ENCODE data around the gene ARHGEF33. TPM values are rescaled to one million over a fixed set of nuclear protein-coding genes. Genes with fewer than 3 reads are reported as not detected.
A peak's percentile ranks its signal among the peaks of the same experiment; 100 is the strongest.

Gene ARHGEF33
- total RNA-seq, 2 experiments from 2014 or later, result 0.10 to 0.47 TPM

GRCh38 chr2:39007875-39008504 lies 118.3 kb downstream of the ARHGEF33 start:
- H3K27me3 Mint-ChIP-seq, result no peaks in the 10 kb centered on the region
- H3K27ac Mint-ChIP-seq, result peak overlapping the region; percentile 60
- DNase-seq, result no peak
- H3K4me3 Mint-ChIP-seq, result no peak overlapping the region
- peaks cover 14% of the 10 kb centered on the region for H3K4me1 Mint-ChIP-seq
- no peaks in the 10 kb centered on the region for H3K9me3 Mint-ChIP-seq
- H3K36me3 Mint-ChIP-seq, result peaks cover 35% of the 10 kb centered on the region

- H3K4me1 Mint-ChIP-seq, result peaks cover 14% of the 10 kb centered on the region
- no peaks in the 10 kb centered on the region for H3K9me3 Mint-ChIP-seq
- no peaks in the 10 kb centered on the region for H3K27me3 Mint-ChIP-seq
- H3K4me3 Mint-ChIP-seq, result no peak overlapping the region
- peak overlapping the region; percentile 60 for H3K27ac Mint-ChIP-seq
- peak; percentile 6 for DNase-seq
- peaks cover 40% of the 10 kb centered on the region for H3K36me3 Mint-ChIP-seq
Measured at GRCh38 chr2:39008665-39009064, 119.0 kb downstream of the ARHGEF33 start.

GRCh38 chr2:39013871-39014270 lies 124.2 kb downstream of the ARHGEF33 start:
- no peak overlapping the region for H3K27ac Mint-ChIP-seq
- H3K4me1 Mint-ChIP-seq, result peaks cover 3% of the 10 kb centered on the region
- no peak for DNase-seq
- H3K27me3 Mint-ChIP-seq, result no peaks in the 10 kb centered on the region
- peaks cover 28% of the 10 kb centered on the region for H3K36me3 Mint-ChIP-seq
- H3K9me3 Mint-ChIP-seq, result no peaks in the 10 kb centered on the region
- no peak overlapping the region for H3K4me3 Mint-ChIP-seq

GRCh38 chr2:39015424-39015823 lies 125.7 kb downstream of the ARHGEF33 start:
- Mint-ChIP-seq H3K4me3 (no peak overlapping the region), H3K4me1 (no peaks in the 10 kb centered on the region), H3K36me3 (peaks cover 22% of the 10 kb centered on the region), H3K9me3 (no peaks in the 10 kb centered on the region), H3K27ac (no peak overlapping the region), H3K27me3 (no peaks in the 10 kb centered on the region)
- no peak for DNase-seq

GRCh38 chr2:39017334-39017733 lies 127.7 kb downstream of the ARHGEF33 start:
- H3K4me3 Mint-ChIP-seq, result no peak overlapping the region
- no peak for DNase-seq
- no peaks in the 10 kb centered on the region for H3K9me3 Mint-ChIP-seq
- H3K4me1 Mint-ChIP-seq, result no peaks in the 10 kb centered on the region
- H3K27me3 Mint-ChIP-seq, result no peaks in the 10 kb centered on the region
- H3K27ac Mint-ChIP-seq, result no peak overlapping the region
- peaks cover 11% of the 10 kb centered on the region for H3K36me3 Mint-ChIP-seq

GRCh38 chr2:39018638-39019037 lies 129.0 kb downstream of the ARHGEF33 start:
- Mint-ChIP-seq H3K4me1 (no peaks in the 10 kb centered on the region), H3K27me3 (no peaks in the 10 kb centered on the region), H3K27ac (no peak overlapping the region), H3K9me3 (no peaks in the 10 kb centered on the region), H3K4me3 (no peak overlapping the region), H3K36me3 (peaks cover 9% of the 10 kb centered on the region)
- DNase-seq, result no peak

- no peak overlapping the region for H3K27ac Mint-ChIP-seq
- H3K4me3 Mint-ChIP-seq, result no peak overlapping the region
- H3K27me3 Mint-ChIP-seq, result no peaks in the 10 kb centered on the region
- peaks cover 10% of the 10 kb centered on the region for H3K36me3 Mint-ChIP-seq
- H3K4me1 Mint-ChIP-seq, result peaks cover 3% of the 10 kb centered on the region
- H3K9me3 Mint-ChIP-seq, result no peaks in the 10 kb centered on the region
- no peak for DNase-seq
Measured at GRCh38 chr2:39020383-39020782, 130.7 kb downstream of the ARHGEF33 start.

GRCh38 chr2:39022642-39023235 lies 133.1 kb downstream of the ARHGEF33 start:
- H3K4me1 Mint-ChIP-seq, result peaks cover 3% of the 10 kb centered on the region
- DNase-seq, result no peak
- H3K27me3 Mint-ChIP-seq, result no peaks in the 10 kb centered on the region
- H3K36me3 Mint-ChIP-seq, result peaks cover 11% of the 10 kb centered on the region
- H3K27ac Mint-ChIP-seq, result no peak overlapping the region
- H3K9me3 Mint-ChIP-seq, result no peaks in the 10 kb centered on the region
- H3K4me3 Mint-ChIP-seq, result no peak overlapping the region

- H3K27ac Mint-ChIP-seq, result no peak overlapping the region
- no peaks in the 10 kb centered on the region for H3K9me3 Mint-ChIP-seq
- H3K36me3 Mint-ChIP-seq, result peaks cover 13% of the 10 kb centered on the region
- no peak for DNase-seq
- peaks cover 3% of the 10 kb centered on the region for H3K4me1 Mint-ChIP-seq
- H3K4me3 Mint-ChIP-seq, result no peak overlapping the region
- H3K27me3 Mint-ChIP-seq, result no peaks in the 10 kb centered on the region
Measured at GRCh38 chr2:39023649-39024048, 134.0 kb downstream of the ARHGEF33 start.

GRCh38 chr2:39024833-39025232 lies 135.2 kb downstream of the ARHGEF33 start:
- Mint-ChIP-seq H3K36me3 (peaks cover 9% of the 10 kb centered on the region), H3K4me1 (peaks cover 3% of the 10 kb centered on the region), H3K9me3 (no peaks in the 10 kb centered on the region), H3K4me3 (no peak overlapping the region), H3K27ac (no peak overlapping the region), H3K27me3 (no peaks in the 10 kb centered on the region)
- no peak for DNase-seq

Other genes with a start within 250 kb of the ARHGEF33 start
- 10 to 100 TPM; 42.0 to 42.2 TPM for gene GALM, start 223.8 kb upstream of the ARHGEF33 start, total RNA-seq
- gene SRSF7, start 138.5 kb upstream of the ARHGEF33 start, total RNA-seq, result 100 to 1,000 TPM; 381 to 392 TPM
- gene GEMIN6, start 111.7 kb upstream of the ARHGEF33 start, total RNA-seq, result 10 to 100 TPM; 38.6 to 43.3 TPM
- 10 to 100 TPM; 18.1 to 22.1 TPM for gene DHX57, start 13.9 kb upstream of the ARHGEF33 start, total RNA-seq
- 1 to 10 TPM; 8.4 to 9.8 TPM for gene MORN2, start 13.9 kb upstream of the ARHGEF33 start, total RNA-seq
- 10 to 100 TPM; 36.3 to 41.3 TPM for gene SOS1, start 231.2 kb downstream of the ARHGEF33 start, total RNA-seq

Measured in activated naive CD8-positive, alpha-beta T cell treated with anti-CD3 and anti-CD28 coated beads for 36 hours (primary cell).